Suprapubic skin (tissue), 4 donors: ENCODE results near the gene RALGAPA2. TPM values are rescaled to one million over a fixed set of nuclear protein-coding genes. Genes with fewer than 3 reads are reported as not detected.

ENCODE experiments used
- DNase-seq, 2 donors: peaks; one replicate each; pipeline ENCODE4 v3.0.0-alpha.2; 2019; ENCODE audit warnings: low spot score in 2 of 2
- H3K27ac ChIP-seq: fragments of 200-600 bp; sonication (generic); one replicate; pipeline ENCODE4 v1.5.1; 2019
- H3K27me3 ChIP-seq: fragments of 200-600 bp; sonication (generic); one replicate; pipeline ENCODE4 v1.5.1; 2019
- H3K36me3 ChIP-seq: fragments of 200-600 bp; sonication (generic); one replicate; pipeline ENCODE4 v1.5.1; 2019
- H3K4me1 ChIP-seq: fragments of 200-600 bp; sonication (generic); one replicate; pipeline ENCODE4 v1.5.1; 2019
- H3K4me3 ChIP-seq: fragments of 200-600 bp; sonication (generic); one replicate; pipeline ENCODE4 v1.5.1; 2019; ENCODE audit warnings: mild to moderate bottlenecking
- H3K9me3 ChIP-seq: fragments of 200-600 bp; sonication (generic); one replicate; pipeline ENCODE4 v1.5.1; 2019
- EP300 ChIP-seq: sonication (generic); formaldehyde crosslinking; IDR thresholded peaks from one replicate; pipeline ENCODE4 v1.6.1; 2017; ENCODE audit warnings: antibody characterized with exemption
- POLR2A ChIP-seq, 2 donors: fragments of 450-650 bp; IDR thresholded peaks; one replicate each; pipeline ENCODE4 v1.6.1; 2017; ENCODE audit warnings: antibody characterized with exemption in 2 of 2, mild to moderate bottlenecking in 2 of 2, moderate library complexity in 2 of 2
- POLR2AphosphoS5 ChIP-seq, 3 donors: sonication (generic); formaldehyde crosslinking; IDR thresholded peaks; one replicate each; pipeline ENCODE4 v1.6.1; 2017; ENCODE audit warnings: antibody characterized with exemption in 3 of 3
- WGBS: methylation state at CpG from one replicate; pipeline ENCODE4 v1.1.5; 2018; 5-methylcytosine and 5-hydroxymethylcytosine counted together
- total RNA-seq, 4 donors: library from RNA; depleted of rRNA; stranded (reverse); fragments of >200 nt; gene quantifications; one replicate each; pipeline ENCODE4 v1.1.0, GENCODE V29; 2016
- TF ChIP-seq, protein P1 (sequence below), 2 donors: fragments of 200-600 bp in 1 of 2; fragments of 450-650 bp in 1 of 2; sonication (generic) in 1 of 2; IDR thresholded peaks; one replicate each; pipeline ENCODE4 v1.5.1; 2016 to 2019; ENCODE audit warnings: antibody characterized with exemption in 2 of 2, mild to moderate bottlenecking in 1 of 2, moderate library complexity in 1 of 2

Gene RALGAPA2
- total RNA-seq, 4 donors from 2014 or later = 51.9 to 97.8 (median 72.0) TPM

DNA sequence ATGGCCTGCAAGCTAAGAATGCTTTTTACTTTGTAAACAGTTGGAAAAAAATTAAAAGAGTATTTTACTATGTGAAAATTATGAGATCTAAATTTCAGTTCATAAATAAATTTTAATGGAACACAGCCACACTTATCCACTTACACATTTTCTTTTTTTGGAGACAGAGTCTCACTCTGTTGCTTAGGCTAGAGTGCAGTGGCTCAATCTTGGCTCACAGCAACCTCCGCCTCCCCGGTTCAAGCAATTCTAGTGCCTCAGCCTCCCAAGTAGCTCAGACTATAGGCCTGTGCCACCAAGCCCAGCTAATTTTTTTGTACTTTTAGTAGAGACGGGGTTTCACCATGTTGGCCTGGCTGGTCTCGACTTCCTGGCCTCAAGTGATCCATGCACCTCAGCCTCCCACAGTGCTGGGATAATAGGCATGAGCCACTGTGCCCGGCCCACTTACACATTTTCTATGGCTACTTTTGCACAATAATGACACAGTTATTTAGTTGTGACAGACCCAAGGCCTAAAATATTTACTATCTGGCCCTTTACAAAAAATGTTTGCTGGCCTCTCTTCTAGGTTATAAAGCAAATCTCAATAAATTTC, 234.9 kb downstream of the RALGAPA2 start:
- H3K27me3 ChIP-seq = no peaks in the 10 kb centered on the region
- no peak for DNase-seq
- WGBS = 91% methylated on average over 5 of the region's 5 CpGs
- no peaks in the 10 kb centered on the region for H3K4me1 ChIP-seq
- H3K4me3 ChIP-seq = no peak overlapping the region
- H3K9me3 ChIP-seq = no peaks in the 10 kb centered on the region
- no peak for TF ChIP-seq POLR2AphosphoS5 (IDR thresholded peaks at IDR 0.05)
- TF ChIP-seq, protein P1, sequence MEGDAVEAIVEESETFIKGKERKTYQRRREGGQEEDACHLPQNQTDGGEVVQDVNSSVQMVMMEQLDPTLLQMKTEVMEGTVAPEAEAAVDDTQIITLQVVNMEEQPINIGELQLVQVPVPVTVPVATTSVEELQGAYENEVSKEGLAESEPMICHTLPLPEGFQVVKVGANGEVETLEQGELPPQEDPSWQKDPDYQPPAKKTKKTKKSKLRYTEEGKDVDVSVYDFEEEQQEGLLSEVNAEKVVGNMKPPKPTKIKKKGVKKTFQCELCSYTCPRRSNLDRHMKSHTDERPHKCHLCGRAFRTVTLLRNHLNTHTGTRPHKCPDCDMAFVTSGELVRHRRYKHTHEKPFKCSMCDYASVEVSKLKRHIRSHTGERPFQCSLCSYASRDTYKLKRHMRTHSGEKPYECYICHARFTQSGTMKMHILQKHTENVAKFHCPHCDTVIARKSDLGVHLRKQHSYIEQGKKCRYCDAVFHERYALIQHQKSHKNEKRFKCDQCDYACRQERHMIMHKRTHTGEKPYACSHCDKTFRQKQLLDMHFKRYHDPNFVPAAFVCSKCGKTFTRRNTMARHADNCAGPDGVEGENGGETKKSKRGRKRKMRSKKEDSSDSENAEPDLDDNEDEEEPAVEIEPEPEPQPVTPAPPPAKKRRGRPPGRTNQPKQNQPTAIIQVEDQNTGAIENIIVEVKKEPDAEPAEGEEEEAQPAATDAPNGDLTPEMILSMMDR (IDR thresholded peaks at IDR 0.05) = no peak
- TF ChIP-seq EP300 = no peak
- TF ChIP-seq POLR2A (IDR thresholded peaks at IDR 0.05) = no peak
- H3K36me3 ChIP-seq = peaks cover 5% of the 10 kb centered on the region
- H3K27ac ChIP-seq = no peak overlapping the region

DNA sequence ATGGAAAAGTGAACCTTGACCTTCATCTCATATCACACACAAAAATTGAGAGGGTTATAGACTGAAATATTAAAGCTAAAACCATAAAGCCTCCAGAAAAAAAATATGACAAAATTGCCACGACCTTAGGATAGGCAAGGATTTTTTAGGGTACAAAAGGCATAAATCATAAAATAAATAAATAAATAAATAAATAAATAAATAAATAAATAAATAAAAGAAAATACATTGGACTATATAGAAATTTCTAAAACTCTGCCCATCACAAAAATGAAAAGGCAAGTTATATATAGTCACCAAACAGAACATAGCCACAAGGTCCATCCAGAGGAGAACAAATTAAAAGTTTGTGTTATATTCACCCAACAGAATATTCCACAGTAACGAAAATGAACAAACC, 235.9 kb downstream of the RALGAPA2 start:
- DNase-seq = no peak
- TF ChIP-seq POLR2AphosphoS5 (IDR thresholded peaks at IDR 0.05) = no peak
- TF ChIP-seq POLR2A (IDR thresholded peaks at IDR 0.05) = no peak
- TF ChIP-seq, protein P1 (IDR thresholded peaks at IDR 0.05) = no peak
- no peak for TF ChIP-seq EP300
- Histone ChIP-seq H3K4me1 (no peaks in the 10 kb centered on the region), H3K27ac (no peak overlapping the region), H3K27me3 (no peaks in the 10 kb centered on the region), H3K36me3 (peaks cover 13% of the 10 kb centered on the region), H3K9me3 (no peaks in the 10 kb centered on the region), H3K4me3 (no peak overlapping the region)
- WGBS = 94% methylated on average over 2 of the region's 2 CpGs

DNA sequence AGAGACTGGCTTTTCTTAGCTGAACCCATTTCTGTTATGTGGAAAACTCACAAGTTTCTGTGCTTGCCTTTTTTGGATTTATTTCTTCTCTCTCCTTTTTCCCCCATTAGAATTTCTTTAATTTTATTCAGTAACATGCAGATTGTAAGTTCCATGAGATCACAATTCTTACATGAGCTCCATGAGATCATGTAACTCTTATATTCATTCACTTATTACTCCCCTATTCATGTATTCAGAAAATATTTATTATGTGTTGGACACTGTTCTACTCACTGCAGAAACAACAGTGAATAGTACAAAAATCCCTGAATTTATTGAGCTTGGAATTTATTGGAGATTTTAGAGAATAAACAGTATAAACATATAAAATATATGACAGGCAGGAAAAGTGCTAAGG, 238.8 kb downstream of the RALGAPA2 start:
- Histone ChIP-seq H3K4me3 (no peak overlapping the region), H3K27me3 (no peaks in the 10 kb centered on the region), H3K27ac (no peak overlapping the region), H3K9me3 (no peaks in the 10 kb centered on the region), H3K36me3 (peaks cover 24% of the 10 kb centered on the region), H3K4me1 (no peaks in the 10 kb centered on the region)
- TF ChIP-seq POLR2AphosphoS5 (IDR thresholded peaks at IDR 0.05) (no peak), EP300 (no peak), POLR2A (IDR thresholded peaks at IDR 0.05) (no peak)
- TF ChIP-seq, protein P1 (IDR thresholded peaks at IDR 0.05) = no peak
- DNase-seq = no peak

DNA sequence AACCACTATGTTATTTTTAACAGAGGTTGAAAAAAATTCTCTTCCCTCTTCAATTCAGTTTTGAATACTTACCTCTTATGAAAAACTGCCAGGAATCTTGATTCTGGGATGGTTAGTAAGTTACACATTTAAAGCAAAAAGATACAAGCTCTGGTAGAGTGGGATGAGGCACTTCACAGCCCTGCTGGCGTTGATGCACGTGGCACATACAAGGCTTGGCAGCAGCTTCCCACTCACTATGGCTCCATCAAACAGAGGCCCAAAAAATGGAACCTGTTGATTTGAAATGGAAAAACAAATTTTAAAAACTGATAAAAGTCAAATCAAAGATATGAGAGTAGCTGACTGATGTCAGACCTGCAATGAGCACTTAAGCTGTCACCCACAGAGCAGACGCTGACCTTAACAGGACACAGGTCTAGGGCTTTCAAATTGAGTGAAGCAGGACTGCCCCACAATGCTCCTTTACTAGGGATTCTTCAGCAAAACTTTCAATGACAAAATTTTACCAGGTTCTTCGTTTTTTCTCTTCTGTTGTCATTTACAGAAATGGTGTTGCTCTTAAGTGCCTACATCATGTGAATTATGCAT, 239.7 kb downstream of the RALGAPA2 start:
- Histone ChIP-seq H3K4me3 (no peak overlapping the region), H3K27me3 (no peaks in the 10 kb centered on the region), H3K27ac (no peak overlapping the region), H3K4me1 (no peaks in the 10 kb centered on the region), H3K36me3 (peaks cover 30% of the 10 kb centered on the region), H3K9me3 (no peaks in the 10 kb centered on the region)
- 91% methylated on average over 4 of the region's 4 CpGs for WGBS
- no peak for DNase-seq
- TF ChIP-seq, protein P1 (IDR thresholded peaks at IDR 0.05) = no peak
- TF ChIP-seq POLR2AphosphoS5 (IDR thresholded peaks at IDR 0.05) (no peak), EP300 (no peak), POLR2A (IDR thresholded peaks at IDR 0.05) (no peak)

DNA sequence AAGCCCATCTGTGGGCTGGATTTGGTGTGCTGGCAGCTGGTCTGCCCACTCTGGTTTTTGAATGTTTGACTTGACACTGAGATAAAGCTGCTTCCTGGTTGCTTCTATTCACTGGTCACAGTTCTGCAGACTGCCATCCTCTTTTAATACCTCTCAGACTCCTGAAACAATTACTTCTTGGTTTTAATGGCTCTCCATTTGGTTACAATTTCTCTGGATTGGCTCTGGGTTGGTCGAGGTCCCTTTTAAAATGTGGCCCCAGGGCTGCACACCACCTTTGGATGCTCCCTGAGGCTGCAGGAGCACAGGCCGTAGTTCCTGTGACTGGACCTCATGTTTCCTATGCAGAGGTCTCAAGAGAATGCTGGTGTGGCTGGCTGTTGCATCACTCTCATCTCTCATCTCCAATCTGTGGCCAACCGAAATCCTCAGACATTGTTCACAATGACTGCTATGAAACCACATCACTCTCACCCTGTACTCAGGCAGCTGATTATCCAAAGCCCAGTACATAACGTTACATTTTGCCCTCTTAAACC, 246.0 kb downstream of the RALGAPA2 start:
- Histone ChIP-seq H3K36me3 (peaks cover 20% of the 10 kb centered on the region), H3K4me3 (no peak overlapping the region), H3K27ac (no peak overlapping the region), H3K9me3 (no peaks in the 10 kb centered on the region), H3K27me3 (no peaks in the 10 kb centered on the region), H3K4me1 (no peaks in the 10 kb centered on the region)
- TF ChIP-seq POLR2A (IDR thresholded peaks at IDR 0.05) (no peak), POLR2AphosphoS5 (IDR thresholded peaks at IDR 0.05) (no peak), EP300 (no peak)
- TF ChIP-seq, protein P1 (IDR thresholded peaks at IDR 0.05) = no peak
- DNase-seq = no peak
- 75% methylated on average over 4 of the region's 4 CpGs for WGBS
